GM13976 (cell line): ENCODE results near the gene ANTKMT.
A peak's percentile ranks its signal among the peaks of the same experiment; 100 is the strongest.

Source experiments
- DNase-seq: peaks from one replicate; pipeline ENCODE4 v3.0.0; 2012; ENCODE audit warnings: low spot score
- CTCF ChIP-seq: IDR thresholded peaks from 2 replicates; pipeline ENCODE4 v1.5.1; 2012; ENCODE audit warnings: borderline replicate concordance, mild to moderate bottlenecking; ENCODE audit not compliant: insufficient read depth; ENCODE audit errors: extremely low read depth, missing control alignments, control extremely low read depth
- in situ Hi-C: fragments of 300-500 bp; cut with MboI; formaldehyde crosslinking; loops from one replicate; pipeline ENCODE4 v1.12.0; 2022; ENCODE audit warnings: low sequenced_read_pairs, mixed read lengths, inconsistent platforms; ENCODE audit not compliant: unreplicated experiment

ANTKMT gene

GRCh38 chr16:694187-694862, 26.6 kb upstream of the ANTKMT start:
- in situ Hi-C loops, result no loop called here
- no peak for DNase-seq
- no peak for TF ChIP-seq CTCF

- in situ Hi-C loops, result no loop called here
- no peak for TF ChIP-seq CTCF
- no peak for DNase-seq
Observed at GRCh38 chr16:694863-695354, 26.0 kb upstream of the ANTKMT start.

GRCh38 chr16:695355-696089, 25.4 kb upstream of the ANTKMT start:
- in situ Hi-C loops, result no loop called here
- TF ChIP-seq CTCF, result no peak
- peak; percentile 88 for DNase-seq

- no peak for TF ChIP-seq CTCF
- DNase-seq, result no peak
- in situ Hi-C loops, result no loop called here
Observed at GRCh38 chr16:698911-699671, 21.9 kb upstream of the ANTKMT start.

GRCh38 chr16:700684-701584, 20.0 kb upstream of the ANTKMT start:
- in situ Hi-C loops, result no loop called here
- peak; percentile 70 for DNase-seq
- no peak for TF ChIP-seq CTCF
